HepG2 (cell line): Measurements from ENCODE around the gene CD4. TPM values are rescaled to one million over a fixed set of nuclear protein-coding genes. Genes with fewer than 3 reads are reported as not detected.
A peak's percentile ranks its signal among the peaks of the same experiment; 100 is the strongest.

Experiments used
- CBFB ChIP-seq: sonication (generic); formaldehyde crosslinking; IDR thresholded peaks from 2 replicates; pipeline ENCODE4 v1.4.0; 2020; ENCODE audit warnings: missing genetic modification reagents
- EHMT2 ChIP-seq: fragments of 200-600 bp; sonication (generic); IDR thresholded peaks from 2 replicates; pipeline ENCODE4 v1.7.0; 2017; ENCODE audit warnings: antibody characterized with exemption, low read depth, low read length, borderline replicate concordance
- KLF13 ChIP-seq: sonication (generic); formaldehyde crosslinking; IDR thresholded peaks from 2 replicates; pipeline ENCODE4 v1.4.0; 2020; ENCODE audit warnings: mild to moderate bottlenecking, missing genetic modification reagents
- MED13 ChIP-seq: sonication (generic); formaldehyde crosslinking; IDR thresholded peaks from 2 replicates; pipeline ENCODE4 v1.5.0; 2020; ENCODE audit warnings: missing genetic modification reagents
- PHB2 ChIP-seq: fragments of 450-650 bp; IDR thresholded peaks from 2 replicates; pipeline ENCODE4 v1.6.1; 2018; ENCODE audit not compliant: partially characterized antibody
- SIX4 ChIP-seq: sonication (generic); formaldehyde crosslinking; IDR thresholded peaks from 2 replicates; pipeline ENCODE4 v1.4.0; 2020; ENCODE audit warnings: missing genetic modification reagents
- SUZ12 ChIP-seq: fragments of 150-350 bp; IDR thresholded peaks from 2 replicates; pipeline ENCODE4 v1.6.1; 2014; ENCODE audit warnings: low read depth, low read length
- TBP ChIP-seq: sonication (generic); formaldehyde crosslinking; IDR thresholded peaks from 2 replicates; pipeline ENCODE4 v1.5.0; 2020; ENCODE audit warnings: missing genetic modification reagents
- TBX2 ChIP-seq: sonication (generic); formaldehyde crosslinking; IDR thresholded peaks from 2 replicates; pipeline ENCODE4 v1.5.0; 2020; ENCODE audit warnings: missing genetic modification reagents, mild to moderate bottlenecking, borderline replicate concordance
- polyA plus RNA-seq, 8 experiments: library from polyadenylated mRNA; depleted of rRNA in 3 of 8; stranded (reverse) in 7 of 8; unstranded in 1 of 8; fragments of >200 nt; fragmentation: Illumina TruSeq in 4 of 8; extraction: Trizol in 4 of 8; gene quantifications; 2 replicates each; pipeline versions ENCODE4 v1.2.1 to v1.2.3, GENCODE V29; 2011 to 2016; ENCODE audit warnings: low read depth in 4 of 8, missing spikeins in 1 of 8, mixed read lengths in 1 of 8; ENCODE audit not compliant: insufficient read depth in 1 of 8
- total RNA-seq, 5 experiments: library from RNA; depleted of rRNA; stranded (reverse); fragments of >200 nt; fragmentation: Illumina TruSeq; extraction: Trizol; gene quantifications; 2 replicates each; pipeline ENCODE4 v1.2.3, GENCODE V29; 2016; ENCODE audit warnings: low read depth in 1 of 5
- TF ChIP-seq, protein P1 (sequence below): sonication (generic); formaldehyde crosslinking; IDR thresholded peaks from 2 replicates; pipeline ENCODE4 v1.4.0; 2020; ENCODE audit warnings: missing genetic modification reagents
- TF ChIP-seq, protein P2 (sequence below): sonication (generic); formaldehyde crosslinking; IDR thresholded peaks from 2 replicates; pipeline ENCODE4 v1.4.0; 2020; ENCODE audit warnings: missing genetic modification reagents
- TF ChIP-seq, protein P3 (sequence below): sonication (generic); formaldehyde crosslinking; IDR thresholded peaks from 2 replicates; pipeline ENCODE4 v1.4.0; 2020; ENCODE audit warnings: missing genetic modification reagents
- TF ChIP-seq, protein P4 (sequence below): sonication (generic); formaldehyde crosslinking; IDR thresholded peaks from 2 replicates; pipeline ENCODE4 v1.5.1; 2020; ENCODE audit warnings: mild to moderate bottlenecking, missing genetic modification reagents, moderate library complexity

The CD4 gene
- total and polyA plus RNA-seq, 2 of the 13 experiments (the other 11 are each of a cell fraction or from before 2014, with no cell fraction given), result 0.07 to 0.95 TPM

DNA sequence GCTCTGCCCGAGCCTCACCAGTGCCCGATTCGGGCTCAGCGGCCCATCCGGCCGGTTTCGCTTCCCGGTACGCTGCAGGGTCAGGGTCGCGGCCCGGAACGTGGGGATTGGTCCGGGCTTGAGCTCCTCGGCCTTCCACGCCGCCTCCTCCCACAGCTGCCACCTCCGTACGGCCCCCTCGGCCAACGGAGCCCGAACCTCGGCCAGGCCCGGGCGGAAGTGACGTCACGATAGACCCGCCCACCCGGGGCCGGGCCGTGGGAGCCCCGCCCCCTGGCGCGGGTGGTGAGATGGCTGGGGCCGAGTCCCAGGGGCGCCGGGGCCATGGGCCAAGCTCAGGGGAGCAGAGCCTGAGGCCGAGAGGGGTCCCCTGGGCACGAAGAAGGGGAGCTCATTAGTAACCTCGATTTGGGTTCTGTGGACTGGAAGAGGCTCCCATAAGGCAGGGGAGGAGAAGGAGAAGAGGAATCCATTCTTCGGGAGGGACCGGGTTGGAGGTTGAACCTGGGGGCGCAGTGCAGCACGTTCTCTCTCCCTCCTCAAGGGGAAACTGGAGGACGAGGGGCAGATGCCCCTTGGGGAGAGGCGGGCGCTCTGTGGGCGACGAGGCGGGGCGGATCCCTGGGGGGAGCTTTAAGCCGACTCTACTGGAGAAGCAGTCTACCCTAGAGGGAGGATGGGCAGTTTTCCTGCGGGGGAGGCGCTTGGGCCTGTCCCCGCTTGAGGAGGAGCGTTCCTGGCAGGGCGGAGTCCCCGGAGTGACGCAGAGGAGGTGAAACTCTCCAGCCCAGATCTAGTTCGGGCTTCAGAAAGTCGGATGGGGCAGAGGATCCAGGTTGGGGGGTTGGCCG is 36.2 kb upstream of the CD4 start, which contains the start of gene MLF2 (continued):
- TF ChIP-seq SUZ12 (0 out of 2 replicates have a peak, but pooled peaks have one; percentile 2), KLF13 (CRISPR knock-in tag) (0 out of 2 replicates have a peak, but pooled peaks have one; percentile 24), PHB2 (no peak), TBX2 (CRISPR knock-in tag) (peak; percentile 88), TBP (CRISPR knock-in tag) (no peak), MED13 (CRISPR knock-in tag) (peak; percentile 52; the same call in 1 of the 2 replicates), EHMT2 (no peak), SIX4 (CRISPR knock-in tag) (peak; percentile 53; the same call in 1 of the 2 replicates), CBFB (CRISPR knock-in tag) (peak; percentile 24)
- TF ChIP-seq, protein P1, sequence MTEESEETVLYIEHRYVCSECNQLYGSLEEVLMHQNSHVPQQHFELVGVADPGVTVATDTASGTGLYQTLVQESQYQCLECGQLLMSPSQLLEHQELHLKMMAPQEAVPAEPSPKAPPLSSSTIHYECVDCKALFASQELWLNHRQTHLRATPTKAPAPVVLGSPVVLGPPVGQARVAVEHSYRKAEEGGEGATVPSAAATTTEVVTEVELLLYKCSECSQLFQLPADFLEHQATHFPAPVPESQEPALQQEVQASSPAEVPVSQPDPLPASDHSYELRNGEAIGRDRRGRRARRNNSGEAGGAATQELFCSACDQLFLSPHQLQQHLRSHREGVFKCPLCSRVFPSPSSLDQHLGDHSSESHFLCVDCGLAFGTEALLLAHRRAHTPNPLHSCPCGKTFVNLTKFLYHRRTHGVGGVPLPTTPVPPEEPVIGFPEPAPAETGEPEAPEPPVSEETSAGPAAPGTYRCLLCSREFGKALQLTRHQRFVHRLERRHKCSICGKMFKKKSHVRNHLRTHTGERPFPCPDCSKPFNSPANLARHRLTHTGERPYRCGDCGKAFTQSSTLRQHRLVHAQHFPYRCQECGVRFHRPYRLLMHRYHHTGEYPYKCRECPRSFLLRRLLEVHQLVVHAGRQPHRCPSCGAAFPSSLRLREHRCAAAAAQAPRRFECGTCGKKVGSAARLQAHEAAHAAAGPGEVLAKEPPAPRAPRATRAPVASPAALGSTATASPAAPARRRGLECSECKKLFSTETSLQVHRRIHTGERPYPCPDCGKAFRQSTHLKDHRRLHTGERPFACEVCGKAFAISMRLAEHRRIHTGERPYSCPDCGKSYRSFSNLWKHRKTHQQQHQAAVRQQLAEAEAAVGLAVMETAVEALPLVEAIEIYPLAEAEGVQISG (CRISPR knock-in tag), result peak; percentile 82
- TF ChIP-seq, protein P2, sequence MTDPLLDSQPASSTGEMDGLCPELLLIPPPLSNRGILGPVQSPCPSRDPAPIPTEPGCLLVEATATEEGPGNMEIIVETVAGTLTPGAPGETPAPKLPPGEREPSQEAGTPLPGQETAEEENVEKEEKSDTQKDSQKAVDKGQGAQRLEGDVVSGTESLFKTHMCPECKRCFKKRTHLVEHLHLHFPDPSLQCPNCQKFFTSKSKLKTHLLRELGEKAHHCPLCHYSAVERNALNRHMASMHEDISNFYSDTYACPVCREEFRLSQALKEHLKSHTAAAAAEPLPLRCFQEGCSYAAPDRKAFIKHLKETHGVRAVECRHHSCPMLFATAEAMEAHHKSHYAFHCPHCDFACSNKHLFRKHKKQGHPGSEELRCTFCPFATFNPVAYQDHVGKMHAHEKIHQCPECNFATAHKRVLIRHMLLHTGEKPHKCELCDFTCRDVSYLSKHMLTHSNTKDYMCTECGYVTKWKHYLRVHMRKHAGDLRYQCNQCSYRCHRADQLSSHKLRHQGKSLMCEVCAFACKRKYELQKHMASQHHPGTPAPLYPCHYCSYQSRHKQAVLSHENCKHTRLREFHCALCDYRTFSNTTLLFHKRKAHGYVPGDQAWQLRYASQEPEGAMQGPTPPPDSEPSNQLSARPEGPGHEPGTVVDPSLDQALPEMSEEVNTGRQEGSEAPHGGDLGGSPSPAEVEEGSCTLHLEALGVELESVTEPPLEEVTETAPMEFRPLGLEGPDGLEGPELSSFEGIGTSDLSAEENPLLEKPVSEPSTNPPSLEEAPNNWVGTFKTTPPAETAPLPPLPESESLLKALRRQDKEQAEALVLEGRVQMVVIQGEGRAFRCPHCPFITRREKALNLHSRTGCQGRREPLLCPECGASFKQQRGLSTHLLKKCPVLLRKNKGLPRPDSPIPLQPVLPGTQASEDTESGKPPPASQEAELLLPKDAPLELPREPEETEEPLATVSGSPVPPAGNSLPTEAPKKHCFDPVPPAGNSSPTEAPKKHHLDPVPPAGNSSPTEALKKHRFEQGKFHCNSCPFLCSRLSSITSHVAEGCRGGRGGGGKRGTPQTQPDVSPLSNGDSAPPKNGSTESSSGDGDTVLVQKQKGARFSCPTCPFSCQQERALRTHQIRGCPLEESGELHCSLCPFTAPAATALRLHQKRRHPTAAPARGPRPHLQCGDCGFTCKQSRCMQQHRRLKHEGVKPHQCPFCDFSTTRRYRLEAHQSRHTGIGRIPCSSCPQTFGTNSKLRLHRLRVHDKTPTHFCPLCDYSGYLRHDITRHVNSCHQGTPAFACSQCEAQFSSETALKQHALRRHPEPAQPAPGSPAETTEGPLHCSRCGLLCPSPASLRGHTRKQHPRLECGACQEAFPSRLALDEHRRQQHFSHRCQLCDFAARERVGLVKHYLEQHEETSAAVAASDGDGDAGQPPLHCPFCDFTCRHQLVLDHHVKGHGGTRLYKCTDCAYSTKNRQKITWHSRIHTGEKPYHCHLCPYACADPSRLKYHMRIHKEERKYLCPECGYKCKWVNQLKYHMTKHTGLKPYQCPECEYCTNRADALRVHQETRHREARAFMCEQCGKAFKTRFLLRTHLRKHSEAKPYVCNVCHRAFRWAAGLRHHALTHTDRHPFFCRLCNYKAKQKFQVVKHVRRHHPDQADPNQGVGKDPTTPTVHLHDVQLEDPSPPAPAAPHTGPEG, result no peak
- TF ChIP-seq, protein P3, sequence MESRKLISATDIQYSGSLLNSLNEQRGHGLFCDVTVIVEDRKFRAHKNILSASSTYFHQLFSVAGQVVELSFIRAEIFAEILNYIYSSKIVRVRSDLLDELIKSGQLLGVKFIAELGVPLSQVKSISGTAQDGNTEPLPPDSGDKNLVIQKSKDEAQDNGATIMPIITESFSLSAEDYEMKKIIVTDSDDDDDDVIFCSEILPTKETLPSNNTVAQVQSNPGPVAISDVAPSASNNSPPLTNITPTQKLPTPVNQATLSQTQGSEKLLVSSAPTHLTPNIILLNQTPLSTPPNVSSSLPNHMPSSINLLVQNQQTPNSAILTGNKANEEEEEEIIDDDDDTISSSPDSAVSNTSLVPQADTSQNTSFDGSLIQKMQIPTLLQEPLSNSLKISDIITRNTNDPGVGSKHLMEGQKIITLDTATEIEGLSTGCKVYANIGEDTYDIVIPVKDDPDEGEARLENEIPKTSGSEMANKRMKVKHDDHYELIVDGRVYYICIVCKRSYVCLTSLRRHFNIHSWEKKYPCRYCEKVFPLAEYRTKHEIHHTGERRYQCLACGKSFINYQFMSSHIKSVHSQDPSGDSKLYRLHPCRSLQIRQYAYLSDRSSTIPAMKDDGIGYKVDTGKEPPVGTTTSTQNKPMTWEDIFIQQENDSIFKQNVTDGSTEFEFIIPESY, result peak; percentile 45; the same call in 1 of the 2 replicates
- TF ChIP-seq, protein P4, sequence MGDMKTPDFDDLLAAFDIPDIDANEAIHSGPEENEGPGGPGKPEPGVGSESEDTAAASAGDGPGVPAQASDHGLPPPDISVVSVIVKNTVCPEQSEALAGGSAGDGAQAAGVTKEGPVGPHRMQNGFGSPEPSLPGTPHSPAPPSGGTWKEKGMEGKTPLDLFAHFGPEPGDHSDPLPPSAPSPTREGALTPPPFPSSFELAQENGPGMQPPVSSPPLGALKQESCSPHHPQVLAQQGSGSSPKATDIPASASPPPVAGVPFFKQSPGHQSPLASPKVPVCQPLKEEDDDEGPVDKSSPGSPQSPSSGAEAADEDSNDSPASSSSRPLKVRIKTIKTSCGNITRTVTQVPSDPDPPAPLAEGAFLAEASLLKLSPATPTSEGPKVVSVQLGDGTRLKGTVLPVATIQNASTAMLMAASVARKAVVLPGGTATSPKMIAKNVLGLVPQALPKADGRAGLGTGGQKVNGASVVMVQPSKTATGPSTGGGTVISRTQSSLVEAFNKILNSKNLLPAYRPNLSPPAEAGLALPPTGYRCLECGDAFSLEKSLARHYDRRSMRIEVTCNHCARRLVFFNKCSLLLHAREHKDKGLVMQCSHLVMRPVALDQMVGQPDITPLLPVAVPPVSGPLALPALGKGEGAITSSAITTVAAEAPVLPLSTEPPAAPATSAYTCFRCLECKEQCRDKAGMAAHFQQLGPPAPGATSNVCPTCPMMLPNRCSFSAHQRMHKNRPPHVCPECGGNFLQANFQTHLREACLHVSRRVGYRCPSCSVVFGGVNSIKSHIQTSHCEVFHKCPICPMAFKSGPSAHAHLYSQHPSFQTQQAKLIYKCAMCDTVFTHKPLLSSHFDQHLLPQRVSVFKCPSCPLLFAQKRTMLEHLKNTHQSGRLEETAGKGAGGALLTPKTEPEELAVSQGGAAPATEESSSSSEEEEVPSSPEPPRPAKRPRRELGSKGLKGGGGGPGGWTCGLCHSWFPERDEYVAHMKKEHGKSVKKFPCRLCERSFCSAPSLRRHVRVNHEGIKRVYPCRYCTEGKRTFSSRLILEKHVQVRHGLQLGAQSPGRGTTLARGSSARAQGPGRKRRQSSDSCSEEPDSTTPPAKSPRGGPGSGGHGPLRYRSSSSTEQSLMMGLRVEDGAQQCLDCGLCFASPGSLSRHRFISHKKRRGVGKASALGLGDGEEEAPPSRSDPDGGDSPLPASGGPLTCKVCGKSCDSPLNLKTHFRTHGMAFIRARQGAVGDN (CRISPR knock-in tag), result peak; percentile 90
